HepG2 (cell line): ENCODE data around the gene RNF213. TPM values are rescaled to one million over a fixed set of nuclear protein-coding genes. Genes with fewer than 3 reads are reported as not detected.
"Not testable (repeated sequence)": the region's sequence is repeated elsewhere in the genome, so short reads cannot be mapped to it uniquely, and the experiment has no call there.

Experiments used
- ATAC-seq: fragments of 200-7000 bp; cut with Tn5 transposase; 3 replicates; pipeline ENCODE4 v1.9.1; 2020; ENCODE audit warnings: mild to moderate bottlenecking, moderate library complexity
- BruUV-seq: library from RNA; stranded (reverse); fragments of 400-500 nt; replicated peaks from 2 replicates; lab custom pipeline; 2021; lab: Mats Ljungman, UMichigan
- CTCF ChIA-PET: fragments of 300-600 bp; formaldehyde crosslinking; extraction: SDS; loops from one replicate; lab custom pipeline; 2021; ENCODE audit warnings: low total read pairs, inconsistent platforms, low intra/inter-chr PET ratio; lab: Yijun Ruan, JAX
- POLR2A ChIA-PET: fragments of 350-600 bp; sonication (Branson Sonifier 250); formaldehyde crosslinking; loops from one replicate; lab custom pipeline; 2020; ENCODE audit warnings: antibody characterized with exemption, inconsistent platforms; lab: Yijun Ruan, JAX
- DNase-seq: peaks from one replicate; pipeline ENCODE4 v3.0.0-alpha.2; 2015; ENCODE audit warnings: low spot score
- FAIRE-seq: peaks from 3 replicates; lab custom pipeline; 2011; peaks lifted over from hg19 to GRCh38; lab: Jason Lieb, UNC
- H2AFZ ChIP-seq: one replicate; pipeline ENCODE4 v1.6.1; 2011; ENCODE audit warnings: low read length, inconsistent platforms
- H3K27ac ChIP-seq: fragments of 300-600 bp; 3 replicates; pipeline ENCODE4 v1.8.0; 2011; ENCODE audit warnings: mixed run types, mild to moderate bottlenecking, mixed read lengths, low read length, inconsistent platforms; ENCODE audit not compliant: insufficient read depth; ENCODE audit errors: extremely low read length
- H3K27me3 ChIP-seq, 2 experiments: fragments of 200-600 bp in 1 of 2; 2 replicates in 1 of 2; 3 replicates in 1 of 2; pipeline versions ENCODE4 v1.6.0 to v1.8.0; 2011; ENCODE audit warnings: low read length in 2 of 2, mild to moderate bottlenecking in 2 of 2, moderate library complexity in 2 of 2, inconsistent platforms in 1 of 2; ENCODE audit not compliant: insufficient read depth in 2 of 2, control insufficient read depth in 1 of 2
- H3K36me3 ChIP-seq, 2 experiments: fragments of 200-600 bp in 1 of 2; replicated peaks in 1 of 2; 2 replicates in 1 of 2; 3 replicates in 1 of 2; pipeline versions ENCODE4 v1.5.1 to v1.8.0; 2011; ENCODE audit warnings: low read length in 2 of 2, inconsistent platforms in 1 of 2; ENCODE audit not compliant: insufficient read depth in 2 of 2, control insufficient read depth in 1 of 2
- H3K4me1 ChIP-seq: 2 replicates; pipeline ENCODE4 v1.5.1; 2012; ENCODE audit warnings: low read length, inconsistent platforms; ENCODE audit not compliant: insufficient read depth
- H3K4me2 ChIP-seq: 2 replicates; pipeline ENCODE4 v1.6.0; 2011; ENCODE audit warnings: low read depth, low read length, inconsistent platforms
- H3K4me3 ChIP-seq, 3 experiments: fragments of 200-600 bp in 1 of 3; sonication (generic), shearing (Covaris generic) in 1 of 3; replicated peaks in 1 of 3; 2 replicates each; pipeline ENCODE4 v1.5.1; 2011 to 2016; ENCODE audit warnings: low read length in 3 of 3, inconsistent platforms in 2 of 3, low read depth in 2 of 3, mild to moderate bottlenecking in 2 of 3, control low read depth in 1 of 3, mixed read lengths in 1 of 3; ENCODE audit not compliant: insufficient read depth in 1 of 3
- H3K79me2 ChIP-seq: one replicate; pipeline ENCODE4 v1.6.1; 2011; ENCODE audit warnings: low read length, inconsistent platforms; ENCODE audit not compliant: insufficient read depth
- H3K9ac ChIP-seq: 2 replicates; pipeline ENCODE4 v1.6.0; 2011; ENCODE audit warnings: mild to moderate bottlenecking, low read depth, low read length, inconsistent platforms; ENCODE audit not compliant: insufficient read depth
- H3K9me3 ChIP-seq: 2 replicates; pipeline ENCODE4 v1.5.1; 2012; ENCODE audit warnings: mild to moderate bottlenecking, low read length
- H4K20me1 ChIP-seq: 2 replicates; pipeline ENCODE4 v1.6.0; 2011; ENCODE audit warnings: inconsistent platforms, mild to moderate bottlenecking, low read length, moderate library complexity; ENCODE audit not compliant: insufficient read depth
- CEBPZ ChIP-seq: IDR thresholded peaks from 2 replicates; pipeline ENCODE4 v1.6.1; 2012; ENCODE audit warnings: low read length, improper control_type of control experiment
- HMGXB4 ChIP-seq, 2 experiments: sonication (generic) in 1 of 2; formaldehyde crosslinking in 1 of 2; IDR thresholded peaks; 2 replicates each; pipeline versions ENCODE4 v1.4.0 to v1.6.1; 2018 to 2020; ENCODE audit warnings: missing genetic modification reagents in 2 of 2, borderline replicate concordance in 1 of 2, low read depth in 1 of 2, mild to moderate bottlenecking in 1 of 2, missing biosample characterization in 1 of 2
- TEAD3 ChIP-seq: optimal IDR thresholded peaks from 2 replicates; pipeline ENCODE3; 2016; ENCODE audit warnings: borderline replicate concordance
- ZNF337 ChIP-seq: sonication (generic); formaldehyde crosslinking; IDR thresholded peaks from 2 replicates; pipeline ENCODE4 v1.5.1; 2020; ENCODE audit warnings: missing genetic modification reagents, low read depth, mild to moderate bottlenecking, borderline replicate concordance
- WGBS: methylation state at CpG from one replicate; pipeline ENCODE4 v1.1.6; 2017; ENCODE audit warnings: low lambda C conversion rate; 5-methylcytosine and 5-hydroxymethylcytosine counted together
- in situ Hi-C: cut with HindIII; loops from 2 replicates; pipeline ENCODE4 v1.10.0; 2017; ENCODE audit warnings: low pct_unique_long_range_greater_than_20kb; ENCODE audit not compliant: extremely low pct_ligation_motif_present
- intact Hi-C: fragments of 100-400 bp; cut with micrococcal nuclease; formaldehyde crosslinking; loops from one replicate; pipeline ENCODE4 v1.10.0; 2022; ENCODE audit not compliant: unreplicated experiment
- polyA plus RNA-seq, 8 experiments: library from polyadenylated mRNA; depleted of rRNA in 3 of 8; stranded (reverse) in 7 of 8; unstranded in 1 of 8; fragments of >200 nt; fragmentation: Illumina TruSeq in 4 of 8; extraction: Trizol in 4 of 8; gene quantifications; 2 replicates each; pipeline versions ENCODE4 v1.2.1 to v1.2.3, GENCODE V29; 2011 to 2016; ENCODE audit warnings: low read depth in 4 of 8, missing spikeins in 1 of 8, mixed read lengths in 1 of 8; ENCODE audit not compliant: insufficient read depth in 1 of 8
- total RNA-seq, 5 experiments: library from RNA; depleted of rRNA; stranded (reverse); fragments of >200 nt; fragmentation: Illumina TruSeq; extraction: Trizol; gene quantifications; 2 replicates each; pipeline ENCODE4 v1.2.3, GENCODE V29; 2016; ENCODE audit warnings: low read depth in 1 of 5
- TF ChIP-seq, protein P1 (sequence below): sonication (generic); formaldehyde crosslinking; IDR thresholded peaks from 2 replicates; pipeline ENCODE4 v1.4.0; 2020; ENCODE audit warnings: missing genetic modification reagents

RNF213 gene
- total and polyA plus RNA-seq, 2 of the 13 experiments (the other 11 are each of a cell fraction or from before 2014, with no cell fraction given), result 38.6 to 38.7 TPM

DNA sequence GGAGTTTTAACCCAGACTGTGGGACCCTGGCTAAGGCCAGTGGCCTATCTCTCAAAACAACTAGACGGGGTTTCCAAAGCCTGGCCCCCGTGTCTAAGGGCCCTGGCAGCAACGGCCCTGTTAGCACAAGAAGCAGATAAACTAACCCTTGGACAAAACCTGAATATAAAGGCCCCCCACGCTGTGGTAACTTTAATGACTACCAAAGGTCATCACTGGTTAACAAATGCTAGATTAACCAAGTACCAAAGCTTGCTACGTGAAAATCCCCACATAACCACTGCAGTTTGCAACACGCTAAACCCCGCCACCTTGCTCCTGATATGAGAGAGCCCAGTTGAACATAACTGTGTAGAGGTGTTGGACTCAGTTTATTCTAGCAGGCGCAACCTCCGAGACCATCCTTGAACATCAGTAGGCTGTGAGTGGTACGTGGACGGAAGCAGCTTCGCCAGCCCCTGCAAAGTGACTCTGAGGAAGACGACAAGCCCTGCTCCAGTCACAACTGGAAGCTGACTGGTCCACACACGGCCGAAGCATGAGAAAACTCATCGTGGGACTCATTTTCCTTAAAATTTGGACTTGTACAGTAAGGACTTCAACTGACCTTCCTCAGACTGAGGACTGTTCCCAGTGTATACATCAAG, 149.9 kb downstream of the RNF213 start:
- H3K4me2 ChIP-seq, H3K27me3 ChIP-seq, H2AFZ ChIP-seq, intact Hi-C loops, FAIRE-seq, H3K79me2 ChIP-seq, CTCF ChIA-PET, H4K20me1 ChIP-seq, H3K4me3 ChIP-seq, H3K36me3 ChIP-seq, BruUV-seq, H3K9me3 ChIP-seq, DNase-seq, POLR2A ChIA-PET, H3K27ac ChIP-seq, in situ Hi-C loops, H3K9ac ChIP-seq, ATAC-seq: not testable (repeated sequence)
- H3K4me1 ChIP-seq, result peaks cover 25% of the 10 kb centered on the region; the same call in 1 of the 2 replicates
- WGBS, result 67% methylated on average over 14 of the region's 16 CpGs

GRCh38 chr17:80413771-80414507, 153.3 kb downstream of the RNF213 start:
- Histone ChIP-seq H3K4me2 (peak overlapping the region; percentile 93), H3K4me1 (peaks cover 41% of the 10 kb centered on the region), H2AFZ (no peak overlapping the region), H3K9ac (peak overlapping the region; percentile 92), H3K27me3 (peaks cover 0 to 2% of the 10 kb centered on the region in 2 experiments; a peak in 3 of 5 replicates), H3K79me2 (peaks cover 7% of the 10 kb centered on the region), H3K9me3 (no peaks in the 10 kb centered on the region), H4K20me1 (no peaks in the 10 kb centered on the region; the same call in 1 of the 2 replicates), H3K27ac (no peak overlapping the region), H3K4me3 (peak overlapping the region; percentile 72 to 99 (median 90)), H3K36me3 (peaks cover 5 to 15% of the 10 kb centered on the region in 2 experiments; a peak in 2 of 5 replicates)
- no peak for FAIRE-seq
- CTCF ChIA-PET, result no interaction called here
- intact Hi-C loops (no loop called here), in situ Hi-C loops (no loop called here)
- POLR2A ChIA-PET, result interaction anchor here (2.7 kb wide), 1 partner anchor 41 kb away, joined by 10 read pairs; no protein-coding TSS in a partner anchor
- no peak for DNase-seq
- ATAC-seq, result peak; percentile 20
- 15% methylated on average over 26 of the region's 26 CpGs for WGBS
- no TSS peak for BruUV-seq
- TF ChIP-seq TEAD3 (CRISPR knock-in tag), result peak; percentile 7
- TF ChIP-seq, protein P1, sequence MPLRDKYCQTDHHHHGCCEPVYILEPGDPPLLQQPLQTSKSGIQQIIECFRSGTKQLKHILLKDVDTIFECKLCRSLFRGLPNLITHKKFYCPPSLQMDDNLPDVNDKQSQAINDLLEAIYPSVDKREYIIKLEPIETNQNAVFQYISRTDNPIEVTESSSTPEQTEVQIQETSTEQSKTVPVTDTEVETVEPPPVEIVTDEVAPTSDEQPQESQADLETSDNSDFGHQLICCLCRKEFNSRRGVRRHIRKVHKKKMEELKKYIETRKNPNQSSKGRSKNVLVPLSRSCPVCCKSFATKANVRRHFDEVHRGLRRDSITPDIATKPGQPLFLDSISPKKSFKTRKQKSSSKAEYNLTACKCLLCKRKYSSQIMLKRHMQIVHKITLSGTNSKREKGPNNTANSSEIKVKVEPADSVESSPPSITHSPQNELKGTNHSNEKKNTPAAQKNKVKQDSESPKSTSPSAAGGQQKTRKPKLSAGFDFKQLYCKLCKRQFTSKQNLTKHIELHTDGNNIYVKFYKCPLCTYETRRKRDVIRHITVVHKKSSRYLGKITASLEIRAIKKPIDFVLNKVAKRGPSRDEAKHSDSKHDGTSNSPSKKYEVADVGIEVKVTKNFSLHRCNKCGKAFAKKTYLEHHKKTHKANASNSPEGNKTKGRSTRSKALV (CRISPR knock-in tag), result peak; percentile 17; the same call in 1 of the 2 replicates
- no peak for TF ChIP-seq CEBPZ
- TF ChIP-seq ZNF337, result 0 out of 2 replicates have a peak, but pooled peaks have one; percentile 18
- no peak for TF ChIP-seq HMGXB4 (CRISPR knock-in tag; IDR thresholded peaks at IDR 0.05; ENCODE audit: borderline replicate concordance in 1 of 2, low read depth in 1 of 2)
